NOMO-1 treated with DMSO at 0.1 percent for 48 hours (cell line): ENCODE results near the gene RDH16.
A peak's percentile ranks its signal among the peaks of the same experiment; 100 is the strongest.
"Not testable (repeated sequence)": the region's sequence is repeated elsewhere in the genome, so short reads cannot be mapped to it uniquely, and the experiment has no call there.

Experiments
- DNase-seq: peaks from one replicate; lab custom pipeline; 2025; ENCODE audit not compliant: unreplicated experiment; lab: John Stamatoyannopoulos, UW

Gene RDH16

DNA sequence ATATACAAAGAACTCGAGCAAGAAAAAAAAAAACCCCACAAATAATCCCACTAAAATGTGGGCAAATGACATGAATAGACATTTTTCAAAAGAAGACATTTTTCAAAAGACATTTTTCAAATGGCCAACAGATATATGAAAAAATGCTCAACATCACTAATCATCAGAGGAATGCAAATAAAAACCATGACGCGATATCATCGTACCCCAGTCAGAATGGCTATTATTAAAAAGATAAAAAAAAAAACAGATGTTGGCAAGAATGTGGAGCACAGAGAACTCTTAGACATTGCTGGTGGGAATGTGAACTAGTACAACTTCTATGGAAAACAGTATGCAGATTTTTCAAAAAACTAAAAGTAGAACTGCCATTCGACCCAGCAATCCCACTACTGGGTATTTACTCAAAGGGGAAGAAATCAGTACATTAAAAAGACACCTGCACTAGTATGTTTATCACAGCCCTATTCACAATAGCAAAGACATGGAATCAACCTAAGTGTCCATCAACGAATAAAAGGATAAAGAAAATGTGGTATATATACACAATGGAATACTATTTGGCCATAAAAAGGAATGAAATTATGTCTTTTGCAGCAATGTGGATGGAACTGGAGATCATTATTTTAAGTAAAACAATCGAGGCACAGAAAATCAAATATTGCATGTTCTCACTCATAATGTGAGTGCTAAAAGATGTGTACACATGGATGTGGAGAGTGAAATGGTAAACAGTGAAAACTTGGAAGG lies 32.6 kb upstream of the RDH16 start:
- no peak for DNase-seq

DNA sequence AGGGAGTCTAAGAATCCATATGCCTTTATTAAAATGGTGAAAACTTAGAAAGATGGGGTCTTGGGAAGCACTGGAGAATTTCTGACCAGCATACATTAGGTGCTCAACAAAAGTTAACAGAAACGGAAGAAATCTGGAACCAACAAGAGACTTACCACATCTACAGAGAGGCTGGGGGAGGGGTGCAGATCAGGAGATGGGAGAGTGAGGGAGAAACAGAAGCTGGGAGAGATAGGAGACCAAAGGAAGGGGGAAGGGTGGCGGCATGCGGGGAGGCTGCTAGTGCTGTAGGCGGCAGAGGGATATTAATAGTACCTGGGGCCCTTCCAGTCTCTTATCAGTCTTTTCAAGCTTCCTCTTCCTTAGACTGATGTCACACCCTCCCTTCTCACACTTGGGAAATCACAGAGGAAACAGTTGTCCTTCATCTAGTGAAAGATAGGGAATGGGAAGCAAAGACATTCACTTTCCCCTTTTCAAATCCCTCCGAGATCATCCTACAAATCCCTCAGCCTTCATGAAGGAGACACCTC lies 30.9 kb upstream of the RDH16 start:
- peak; percentile 38 for DNase-seq

DNA sequence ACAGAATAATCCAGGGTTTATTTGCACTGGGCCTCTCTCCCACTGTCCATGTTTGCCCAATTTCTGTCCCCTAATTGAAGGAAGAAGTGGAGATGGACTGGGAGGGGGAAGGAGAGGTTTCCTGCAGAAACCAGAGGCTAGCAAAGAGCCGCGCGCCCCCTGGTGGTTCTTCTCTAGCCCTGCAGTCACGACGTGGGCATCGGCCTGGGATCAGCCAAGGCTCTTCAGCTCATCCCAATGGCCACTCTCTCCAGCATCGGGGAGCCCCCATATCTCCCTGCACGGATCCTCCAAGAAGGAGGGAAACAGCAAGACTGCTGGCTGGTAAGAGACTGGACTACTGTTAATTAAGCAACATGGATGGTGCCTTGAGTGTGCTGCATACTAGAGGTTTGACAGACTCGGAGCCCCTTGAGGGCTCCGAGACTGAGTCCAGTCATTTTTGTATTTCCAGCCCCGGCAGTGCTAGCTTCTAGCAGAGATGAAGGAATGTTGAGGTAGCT lies 30.2 kb upstream of the RDH16 start:
- peak; percentile 68 for DNase-seq

DNA sequence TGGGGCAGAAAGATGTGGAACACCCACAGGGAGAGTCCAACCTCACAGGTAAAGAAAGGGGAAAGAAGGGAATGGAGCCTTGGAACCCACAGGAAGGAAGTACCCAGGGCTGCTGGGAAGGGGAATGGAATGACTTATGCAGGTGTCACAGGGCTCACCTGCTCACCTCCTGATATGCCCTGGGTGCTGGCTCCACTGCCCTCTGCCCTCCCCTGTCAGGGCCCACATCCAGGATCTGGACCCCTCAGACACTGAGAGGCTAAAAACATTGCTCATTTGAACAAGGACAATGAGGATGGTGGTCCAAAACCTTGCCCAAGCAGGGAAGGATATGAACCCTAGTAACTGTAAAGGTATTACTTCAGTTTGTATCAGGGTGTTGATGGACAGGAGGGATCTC lies 29.6 kb upstream of the RDH16 start:
- no peak for DNase-seq

DNA sequence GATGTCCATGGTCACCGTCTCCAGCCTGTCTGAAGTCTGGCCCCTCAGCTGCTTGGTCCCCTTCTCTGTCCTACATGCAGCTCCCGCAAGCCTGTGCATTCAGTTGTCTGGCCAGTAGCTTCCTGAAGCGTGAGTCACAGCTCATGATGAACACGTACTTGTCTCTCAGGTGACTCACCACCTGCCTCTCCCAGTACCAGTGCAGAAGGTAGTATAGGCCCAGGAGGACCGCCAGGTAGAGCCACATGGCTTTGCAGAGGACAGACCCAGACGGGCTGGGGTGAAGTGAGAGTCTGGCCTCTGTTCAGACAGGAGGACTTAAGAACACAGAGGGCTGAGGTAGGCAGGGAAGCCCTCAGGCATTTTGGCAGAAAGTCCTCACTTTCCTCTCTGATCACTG lies 28.3 kb upstream of the RDH16 start:
- DNase-seq: not testable (repeated sequence)

DNA sequence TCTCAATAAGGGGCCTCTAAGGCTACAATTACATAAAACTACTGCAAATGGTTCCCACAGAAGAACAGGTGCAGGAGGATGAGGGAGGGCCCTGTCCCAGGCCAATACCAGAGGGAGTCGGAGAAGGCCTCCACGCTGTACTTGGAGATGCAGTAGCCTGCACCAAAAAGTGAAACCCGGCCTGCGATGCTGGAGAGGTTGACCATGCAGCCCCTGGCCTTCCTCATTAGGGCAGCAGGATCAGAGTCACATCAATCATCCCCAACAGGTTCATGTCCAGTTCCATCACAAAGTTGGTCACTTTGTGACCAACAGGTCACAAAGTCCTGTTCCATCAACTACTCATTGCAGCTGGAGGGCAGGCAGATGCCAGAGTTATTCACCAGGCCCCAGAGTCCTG lies 26.0 kb upstream of the RDH16 start:
- DNase-seq: no peak

DNA sequence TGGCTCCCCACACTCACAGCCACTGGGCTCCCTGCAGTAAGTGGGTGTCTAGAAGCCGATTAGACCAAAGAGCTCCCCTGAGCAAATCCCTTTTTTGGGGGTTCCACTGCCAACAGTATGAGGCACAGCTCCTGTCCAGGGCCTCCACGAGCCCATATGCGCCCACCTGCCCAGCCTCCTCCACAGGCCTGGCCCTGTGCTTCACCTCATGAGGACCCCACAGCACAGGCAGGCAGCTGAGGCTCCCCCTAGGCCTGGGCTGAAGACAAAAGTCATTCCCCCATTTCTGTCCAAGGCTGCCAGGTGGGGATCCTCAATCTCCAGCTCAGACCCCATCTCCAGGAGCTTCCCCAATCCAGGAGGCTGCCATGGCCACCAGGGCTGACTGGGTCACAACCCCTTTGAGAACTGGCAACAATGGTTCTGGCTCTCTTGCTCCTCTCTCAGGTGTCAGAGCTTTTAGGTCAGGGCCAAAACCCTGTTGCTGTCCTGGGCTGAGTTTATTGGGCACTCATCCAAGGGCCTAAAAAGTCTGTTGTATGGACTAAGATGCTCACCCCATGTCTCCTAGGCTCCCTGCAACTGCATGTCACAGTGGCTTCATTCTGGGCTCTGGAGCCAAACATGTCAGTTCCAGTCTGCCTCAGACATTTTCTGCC lies 25.3 kb upstream of the RDH16 start:
- DNase-seq: not testable (repeated sequence)

DNA sequence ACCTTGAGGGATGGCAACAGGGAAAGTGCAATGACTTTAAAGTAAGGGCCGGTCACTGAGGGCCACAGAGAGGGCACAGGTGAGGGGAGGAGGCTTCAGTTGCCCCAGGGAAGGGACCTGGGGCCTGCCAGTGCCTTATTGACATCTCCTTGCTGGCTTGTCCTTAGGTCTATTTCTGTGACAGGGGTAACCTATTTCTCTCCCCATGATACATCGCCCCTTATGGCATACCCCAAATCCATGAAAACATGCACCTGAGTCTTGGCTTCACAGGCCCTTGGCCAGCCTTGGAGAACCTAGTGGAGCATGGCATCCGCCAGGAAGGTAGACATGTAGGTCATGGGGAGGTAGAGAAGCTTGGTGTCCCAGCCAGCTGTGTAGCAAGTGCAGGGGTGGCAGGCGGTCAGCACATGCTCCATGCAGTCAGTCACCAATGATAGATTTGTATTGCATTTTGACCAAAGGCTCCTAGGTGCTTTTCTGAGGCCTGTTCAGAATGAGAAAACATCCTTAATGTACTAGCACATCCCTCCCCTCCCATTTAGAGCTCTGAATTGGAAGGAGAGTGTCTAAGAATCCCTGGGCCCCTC lies 23.6 kb upstream of the RDH16 start:
- no peak for DNase-seq

DNA sequence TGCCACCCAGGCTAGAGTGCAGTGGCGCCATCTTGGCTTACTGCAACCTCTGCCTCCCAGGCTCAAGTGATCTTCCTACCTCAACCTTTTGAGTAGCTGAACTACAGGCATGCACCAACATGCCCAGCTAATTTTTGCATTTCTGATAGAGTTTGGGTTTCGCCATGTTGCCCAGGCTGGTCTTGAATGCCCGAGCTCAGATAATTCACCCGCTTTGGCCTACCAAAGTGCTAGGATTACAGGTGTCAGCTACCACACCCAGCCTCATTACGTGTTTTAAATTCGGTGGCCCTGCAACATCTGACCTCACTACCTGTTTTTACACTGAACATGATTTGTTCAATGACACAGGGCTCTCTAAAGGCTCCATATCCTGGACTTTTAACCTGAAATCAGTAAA lies 22.9 kb upstream of the RDH16 start:
- DNase-seq: no peak

DNA sequence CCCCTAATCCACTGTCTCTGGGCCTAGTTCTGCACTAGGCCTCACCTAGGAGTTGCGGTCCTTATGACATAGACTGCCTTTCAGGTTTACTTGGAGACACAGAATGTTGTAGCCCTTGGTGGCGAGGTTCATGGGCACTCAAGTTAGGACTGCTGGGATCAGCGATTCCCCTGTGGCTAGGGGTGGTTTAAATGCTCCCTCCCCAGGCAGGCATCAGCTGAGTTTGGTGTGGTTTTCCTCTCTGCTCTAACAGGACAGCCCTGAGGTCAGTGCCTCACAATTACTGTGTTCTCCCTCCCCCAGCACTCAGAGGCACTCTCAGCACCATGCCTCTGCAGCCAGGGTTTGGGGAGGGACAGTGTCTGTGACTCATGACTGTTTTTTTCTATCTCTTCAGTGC lies 22.2 kb upstream of the RDH16 start:
- DNase-seq: no peak

DNA sequence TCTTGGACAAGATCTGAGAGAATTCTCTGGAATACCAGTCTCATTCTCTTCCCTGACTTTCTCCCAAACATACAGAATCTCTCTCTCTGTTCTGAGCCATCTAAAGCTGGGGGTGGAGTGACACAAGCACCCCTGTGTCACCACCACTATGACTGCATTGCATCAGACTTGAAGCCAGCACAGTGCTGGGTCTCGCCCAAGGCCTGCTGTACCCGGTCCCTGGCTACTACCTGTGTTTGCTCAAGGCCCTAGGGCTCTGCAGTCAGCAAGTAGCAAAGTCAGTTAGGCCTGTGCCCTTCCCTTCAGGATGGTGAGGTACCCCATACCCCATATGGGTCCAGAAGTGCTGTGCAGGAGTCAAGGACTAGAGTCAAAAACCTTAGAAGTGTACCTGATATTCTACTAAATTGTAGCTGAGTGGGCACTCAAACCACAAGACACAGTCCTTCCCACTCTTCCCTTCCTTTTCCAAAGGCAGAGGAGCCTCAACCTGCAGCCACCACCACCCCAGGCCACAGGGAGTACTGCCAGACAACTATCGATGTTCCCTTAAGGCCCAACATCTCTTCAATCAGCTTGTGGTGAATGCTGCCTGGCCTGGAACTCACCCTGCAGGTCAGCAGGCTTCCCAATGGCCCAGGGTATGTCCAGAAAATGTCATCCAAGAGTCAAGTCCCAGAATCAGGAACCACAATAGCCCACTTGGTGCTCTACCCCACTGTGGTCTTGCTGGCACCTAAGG lies 21.2 kb upstream of the RDH16 start:
- no peak for DNase-seq

DNA sequence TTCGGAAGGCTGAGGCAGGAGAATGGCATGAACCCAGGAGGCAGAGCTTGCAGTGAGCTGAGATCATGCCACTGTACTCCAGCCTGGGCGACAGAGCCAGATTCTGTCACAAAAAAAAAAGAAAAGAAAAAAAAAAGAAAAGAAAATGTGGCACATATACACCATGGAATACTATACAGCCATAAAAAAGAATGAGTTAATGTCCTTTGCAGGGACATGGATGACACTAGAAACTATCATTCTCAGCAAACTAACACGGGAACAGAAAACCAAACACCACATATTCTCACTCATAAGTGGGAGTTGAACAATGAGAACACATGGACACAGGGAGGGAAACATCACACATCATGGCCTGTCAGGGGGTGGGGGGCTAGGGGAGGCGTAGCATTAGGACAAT lies 20.0 kb upstream of the RDH16 start:
- DNase-seq: not testable (repeated sequence)

DNA sequence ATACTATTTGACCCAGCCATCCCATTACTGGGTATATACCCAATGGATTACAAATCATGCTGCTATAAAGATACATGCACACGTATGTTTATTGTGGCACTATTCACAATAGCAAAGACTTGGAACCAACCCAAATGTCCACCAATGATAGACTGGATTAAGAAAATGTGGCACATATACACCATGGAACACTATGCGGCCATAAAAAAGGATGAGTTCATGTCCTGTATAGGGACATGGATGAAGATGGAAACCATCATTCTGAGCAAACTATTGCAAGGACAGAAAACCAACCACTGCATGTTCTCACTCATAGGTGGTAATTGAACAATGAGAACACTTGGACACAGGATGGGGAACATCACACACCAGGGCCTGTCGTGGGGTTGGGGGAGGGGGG lies 16.8 kb upstream of the RDH16 start:
- not testable (repeated sequence) for DNase-seq

DNA sequence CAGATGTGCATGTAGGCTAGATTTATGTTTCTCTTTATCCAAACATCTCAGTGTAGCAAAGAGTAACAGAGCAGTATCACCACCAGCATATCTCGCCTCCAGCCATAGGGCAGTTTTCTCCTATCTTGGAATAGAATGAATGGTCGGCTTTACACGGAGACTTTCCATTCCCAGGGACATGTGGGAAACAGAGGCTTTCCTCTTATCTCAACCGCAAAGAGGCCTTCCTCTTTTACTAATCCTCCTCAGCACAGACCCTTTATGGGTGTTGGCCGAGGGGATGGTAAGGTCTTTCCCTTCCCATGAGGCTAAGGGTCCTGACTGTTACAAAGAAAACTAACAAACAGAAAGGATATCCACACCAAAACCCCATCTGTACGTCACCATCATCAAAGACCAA lies 11.5 kb upstream of the RDH16 start:
- not testable (repeated sequence) for DNase-seq

DNA sequence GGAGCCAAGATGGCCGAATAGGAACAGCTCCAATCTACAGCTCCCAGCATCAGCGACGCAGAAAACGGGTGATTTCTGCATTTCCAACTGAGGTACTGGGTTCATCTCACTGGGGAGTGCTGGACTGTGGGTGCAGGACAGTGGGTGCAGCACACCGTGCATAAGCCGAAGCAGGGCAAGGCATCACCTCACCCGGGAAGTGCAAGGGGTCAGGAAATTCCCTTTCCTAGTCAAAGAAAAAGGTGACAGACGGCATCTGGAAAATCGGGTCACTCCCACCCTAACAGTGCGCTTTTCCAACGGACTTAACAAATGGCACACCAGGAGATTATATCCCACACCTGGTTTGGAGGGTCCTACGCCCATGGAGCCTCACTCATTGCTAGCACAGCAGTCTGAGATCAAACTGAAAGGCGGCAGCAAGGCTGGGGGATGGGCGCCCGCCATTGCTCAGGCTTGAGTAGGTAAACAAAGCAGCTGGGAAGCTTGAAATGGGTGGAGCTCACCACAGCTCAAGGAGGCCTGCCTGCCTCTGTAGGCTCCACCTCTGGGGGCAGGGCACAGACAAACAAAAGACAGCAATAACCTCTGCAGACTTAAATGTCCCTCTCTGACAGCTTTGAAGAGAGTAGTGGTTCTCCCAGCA lies 8.7 kb upstream of the RDH16 start:
- DNase-seq: not testable (repeated sequence)

DNA sequence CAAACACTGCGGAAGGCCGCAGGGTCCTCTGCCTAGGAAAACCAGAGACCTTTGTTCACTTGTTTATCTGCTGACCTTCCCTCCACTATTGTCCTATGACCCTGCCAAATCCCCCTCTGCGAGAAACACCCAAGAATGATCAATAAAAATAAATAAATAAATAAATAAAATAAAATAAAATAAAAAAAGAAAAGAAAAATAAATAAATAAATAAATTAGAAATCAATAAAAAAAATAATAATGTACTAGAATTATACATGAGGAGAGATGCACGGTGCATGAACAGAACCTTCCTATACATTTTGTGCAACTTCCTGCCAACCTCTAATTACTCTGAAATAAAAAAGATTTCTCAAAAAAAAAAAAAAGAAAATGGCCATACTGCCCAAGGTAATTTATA lies 7.7 kb upstream of the RDH16 start:
- not testable (repeated sequence) for DNase-seq

DNA sequence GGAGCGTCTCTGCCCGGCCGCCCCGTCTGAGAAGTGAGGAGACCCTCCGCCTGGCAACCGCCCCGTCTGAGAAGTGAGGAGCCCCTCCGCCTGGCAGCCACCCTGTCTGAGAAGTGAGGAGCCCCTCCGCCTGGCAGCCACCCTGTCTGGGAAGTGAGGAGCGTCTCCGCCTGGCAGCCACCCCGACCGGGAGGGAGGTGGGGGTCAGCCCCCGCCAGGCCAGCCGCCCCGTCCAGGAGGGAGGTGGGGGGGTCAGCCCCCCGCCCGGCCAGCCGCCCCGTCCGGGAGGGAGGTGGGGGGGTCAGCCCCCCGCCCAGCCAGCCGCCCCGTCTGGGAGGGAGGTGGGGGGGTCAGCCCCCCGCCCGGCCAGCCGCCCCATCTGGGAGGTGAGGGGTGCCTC lies 6.1 kb upstream of the RDH16 start:
- not testable (repeated sequence) for DNase-seq

DNA sequence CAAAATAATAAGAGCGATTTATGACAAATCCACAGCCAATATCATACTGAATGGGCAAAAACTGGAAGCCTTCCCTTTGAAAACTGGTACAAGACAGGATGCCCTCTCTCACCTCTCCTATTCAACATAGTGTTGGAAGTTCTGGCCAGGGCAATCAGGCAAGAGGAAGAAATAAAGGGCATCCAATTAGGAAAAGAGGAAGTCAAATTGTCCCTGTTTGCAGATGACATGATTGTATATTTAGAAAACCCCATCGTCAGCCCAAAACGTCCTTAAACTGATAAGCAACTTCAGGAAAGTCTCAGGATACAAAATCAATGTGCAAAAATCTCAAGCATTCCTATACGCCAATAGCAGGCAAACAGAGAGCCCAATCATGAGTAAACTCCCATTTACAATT lies 4.8 kb upstream of the RDH16 start:
- DNase-seq: not testable (repeated sequence)

DNA sequence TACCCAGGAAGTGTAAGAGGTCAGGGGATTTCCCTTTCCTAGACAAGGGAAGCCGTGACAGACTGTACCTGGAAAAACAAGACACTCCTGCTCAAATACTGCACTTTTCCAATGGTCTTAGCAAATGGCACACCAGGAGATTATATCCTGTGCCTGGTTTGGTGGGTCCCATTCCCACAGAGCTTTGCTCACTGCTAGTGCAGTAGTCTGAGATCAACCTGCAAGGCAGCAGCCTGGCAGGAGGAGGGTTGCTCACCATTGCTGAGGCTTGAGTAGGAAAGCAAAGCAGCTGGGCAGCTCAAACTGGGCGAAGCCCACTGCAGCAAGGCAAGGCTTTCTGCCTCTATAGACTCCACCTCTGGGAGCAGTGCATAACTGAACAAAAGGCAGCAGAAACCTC lies 1.0 kb upstream of the RDH16 start:
- no peak for DNase-seq

DNA sequence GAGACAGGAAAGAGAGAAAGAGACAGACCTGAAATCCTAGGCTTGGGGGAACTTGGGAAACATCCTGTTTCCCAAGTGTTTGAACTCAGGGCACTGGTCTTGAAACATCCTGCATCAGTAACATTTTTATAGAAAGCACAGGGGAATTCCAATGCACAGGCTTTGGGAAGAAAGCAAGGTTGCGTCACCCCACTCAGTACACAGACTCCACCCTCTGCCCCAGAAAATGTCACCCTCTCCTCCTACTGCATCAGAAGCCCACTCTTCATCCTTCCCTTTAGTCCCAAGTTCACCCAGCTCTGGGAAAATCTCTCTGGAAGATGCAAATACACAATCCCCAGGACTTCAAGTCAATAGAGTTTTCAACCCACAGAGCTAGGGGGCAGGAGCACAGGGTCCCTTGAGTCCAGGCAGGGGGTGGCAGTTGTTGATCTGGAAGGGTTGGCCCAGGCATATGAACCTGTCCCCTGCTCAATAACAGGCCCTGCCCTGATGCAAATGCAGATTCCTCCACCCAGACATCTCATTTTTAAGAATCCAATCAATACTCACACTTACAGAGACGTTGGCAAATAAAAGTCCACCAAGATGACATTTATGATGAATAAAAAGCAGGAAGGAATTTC lies 1.7 kb downstream of the RDH16 start:
- no peak for DNase-seq
